GM18508 (cell line): Measurements from ENCODE around the gene CNIH2.

Source experiments
- ATAC-seq: cut with Tn5 transposase; IDR thresholded peaks from one replicate; pipeline ENCODE4 v1.9.1; 2021; ENCODE audit warnings: moderate number of reproducible peaks; ENCODE audit not compliant: insufficient read depth, unreplicated experiment

The CNIH2 gene

GRCh38 chr11:66258473-66258893 is 19.5 kb upstream of the CNIH2 start:
- no peak for ATAC-seq

- no peak for ATAC-seq
These were observed 18.8 kb upstream of the CNIH2 start for GRCh38 chr11:66259225-66259624.

GRCh38 chr11:66259956-66260355 is 18.0 kb upstream of the CNIH2 start:
- ATAC-seq = no peak

GRCh38 chr11:66261578-66261977 is 16.4 kb upstream of the CNIH2 start:
- ATAC-seq = no peak

- no peak for ATAC-seq
These were observed 15.8 kb upstream of the CNIH2 start for GRCh38 chr11:66262191-66262590.

GRCh38 chr11:66262696-66263095 is 15.3 kb upstream of the CNIH2 start:
- ATAC-seq = no peak

GRCh38 chr11:66263231-66263630 is 14.7 kb upstream of the CNIH2 start:
- ATAC-seq = no peak

GRCh38 chr11:66263785-66264184 is 14.2 kb upstream of the CNIH2 start:
- ATAC-seq = no peak

GRCh38 chr11:66264383-66264782 is 13.6 kb upstream of the CNIH2 start:
- ATAC-seq = no peak

- ATAC-seq = no peak
These were observed 13.1 kb upstream of the CNIH2 start for GRCh38 chr11:66264914-66265313.

- no peak for ATAC-seq
These were observed 12.2 kb upstream of the CNIH2 start for GRCh38 chr11:66265531-66266377.

GRCh38 chr11:66266378-66267038 is 11.5 kb upstream of the CNIH2 start:
- no peak for ATAC-seq

GRCh38 chr11:66267039-66267378 is 11.0 kb upstream of the CNIH2 start:
- no peak for ATAC-seq

GRCh38 chr11:66267379-66268243 is 10.4 kb upstream of the CNIH2 start:
- ATAC-seq = no peak

GRCh38 chr11:66268244-66268951 is 9.6 kb upstream of the CNIH2 start, which contains the start of gene RAB1B:
Gene RAB1B (plus strand): TSS chr11:66268639. CDS start chr11:66268680, 41 bp downstream.
- peak; percentile 75 for ATAC-seq

GRCh38 chr11:66268952-66269905 is 8.7 kb upstream of the CNIH2 start:
- no peak for ATAC-seq

- no peak for ATAC-seq
These were observed 6.2 kb upstream of the CNIH2 start for GRCh38 chr11:66271816-66272215.

- ATAC-seq = no peak
These were observed 5.4 kb upstream of the CNIH2 start for GRCh38 chr11:66272596-66272995.

GRCh38 chr11:66274219-66274618 is 3.8 kb upstream of the CNIH2 start:
- ATAC-seq = no peak
